Measurements from ENCODE around the gene NCAM1. TPM values are rescaled to one million over a fixed set of nuclear protein-coding genes. Genes with fewer than 3 reads are reported as not detected.

Gene NCAM1
- polyA plus RNA-seq, 2 of the 4 experiments (the other 2 are of a cell fraction): 0.01 to 0.12 TPM

GRCh38 chr11:113195728-113196127, 234.5 kb downstream of the NCAM1 start (continued):
- TF ChIP-seq, protein P1, sequence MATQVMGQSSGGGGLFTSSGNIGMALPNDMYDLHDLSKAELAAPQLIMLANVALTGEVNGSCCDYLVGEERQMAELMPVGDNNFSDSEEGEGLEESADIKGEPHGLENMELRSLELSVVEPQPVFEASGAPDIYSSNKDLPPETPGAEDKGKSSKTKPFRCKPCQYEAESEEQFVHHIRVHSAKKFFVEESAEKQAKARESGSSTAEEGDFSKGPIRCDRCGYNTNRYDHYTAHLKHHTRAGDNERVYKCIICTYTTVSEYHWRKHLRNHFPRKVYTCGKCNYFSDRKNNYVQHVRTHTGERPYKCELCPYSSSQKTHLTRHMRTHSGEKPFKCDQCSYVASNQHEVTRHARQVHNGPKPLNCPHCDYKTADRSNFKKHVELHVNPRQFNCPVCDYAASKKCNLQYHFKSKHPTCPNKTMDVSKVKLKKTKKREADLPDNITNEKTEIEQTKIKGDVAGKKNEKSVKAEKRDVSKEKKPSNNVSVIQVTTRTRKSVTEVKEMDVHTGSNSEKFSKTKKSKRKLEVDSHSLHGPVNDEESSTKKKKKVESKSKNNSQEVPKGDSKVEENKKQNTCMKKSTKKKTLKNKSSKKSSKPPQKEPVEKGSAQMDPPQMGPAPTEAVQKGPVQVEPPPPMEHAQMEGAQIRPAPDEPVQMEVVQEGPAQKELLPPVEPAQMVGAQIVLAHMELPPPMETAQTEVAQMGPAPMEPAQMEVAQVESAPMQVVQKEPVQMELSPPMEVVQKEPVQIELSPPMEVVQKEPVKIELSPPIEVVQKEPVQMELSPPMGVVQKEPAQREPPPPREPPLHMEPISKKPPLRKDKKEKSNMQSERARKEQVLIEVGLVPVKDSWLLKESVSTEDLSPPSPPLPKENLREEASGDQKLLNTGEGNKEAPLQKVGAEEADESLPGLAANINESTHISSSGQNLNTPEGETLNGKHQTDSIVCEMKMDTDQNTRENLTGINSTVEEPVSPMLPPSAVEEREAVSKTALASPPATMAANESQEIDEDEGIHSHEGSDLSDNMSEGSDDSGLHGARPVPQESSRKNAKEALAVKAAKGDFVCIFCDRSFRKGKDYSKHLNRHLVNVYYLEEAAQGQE (IDR thresholded peaks at IDR 0.05): no peak

- ATAC-seq (no peak), DNase-seq (ENCODE audit: low read depth in 1 of 2, low spot score in 1 of 2) (no peak), FAIRE-seq (no peak)
- no peaks in the 10 kb centered on the region for H3K9me3 ChIP-seq
- CTCF ChIA-PET: no interaction called here
- WGBS (ENCODE audit: missing lambda C conversion rate): 21% methylated on average over 3 of the region's 3 CpGs
- TF ChIP-seq HDAC2 (IDR thresholded peaks at IDR 0.05) (no peak), CHD4 (IDR thresholded peaks at IDR 0.05; ENCODE audit: borderline replicate concordance) (no peak), HOXA7 (CRISPR knock-in tag; IDR thresholded peaks at IDR 0.05) (no peak), CEBPB (IDR thresholded peaks at IDR 0.05) (no peak), ZFP36 (IDR thresholded peaks at IDR 0.05; ENCODE audit: borderline replicate concordance, partially characterized antibody) (no peak), NFE2L2 (conservative IDR thresholded peaks at IDR 0.05; ENCODE audit: low read length) (no peak), BHLHE40 (IDR thresholded peaks at IDR 0.05; ENCODE audit: low read depth, low read length) (no peak), RNF2 (IDR thresholded peaks at IDR 0.05; ENCODE audit: borderline replicate concordance, low read depth) (no peak), PHF8 (IDR thresholded peaks at IDR 0.05; ENCODE audit: borderline replicate concordance, low read depth) (no peak), NPAS2 (CRISPR knock-in tag; IDR thresholded peaks at IDR 0.05; ENCODE audit: borderline replicate concordance) (no peak), GATA3 (IDR thresholded peaks at IDR 0.05; ENCODE audit: borderline replicate concordance) (no peak)
- POLR2A ChIA-PET: no interaction called here
- H3K27ac ChIP-seq: no peak overlapping the region
- H3K4me1 ChIP-seq: peaks cover 22% of the 10 kb centered on the region; the same call in 2 of the 3 replicates
- H3K4me2 ChIP-seq: no peak overlapping the region
- H3K4me3 ChIP-seq: no peak overlapping the region
These were observed 236.2 kb downstream of the NCAM1 start for GRCh38 chr11:113197446-113197845.

- ChIA-PET CTCF (no interaction called here), POLR2A (no interaction called here)
- Histone ChIP-seq H3K4me1 (peaks cover 27% of the 10 kb centered on the region; the same call in 2 of the 3 replicates), H3K4me2 (peak overlapping the region; percentile 25; the same call in 2 of the 3 replicates), H3K9me3 (no peaks in the 10 kb centered on the region), H3K27ac (no peak overlapping the region; a peak in 1 of 6 replicates), H3K4me3 (no peak overlapping the region)
- ATAC-seq: peak; percentile 50 to 57; a peak in 3 of 6 replicates
- DNase-seq (ENCODE audit: low read depth in 1 of 2, low spot score in 1 of 2): peak in 1 of 2 experiments; percentile 70
- WGBS (ENCODE audit: missing lambda C conversion rate): 24% methylated on average over 8 of the region's 10 CpGs
- no peak for TF ChIP-seq ZNF302 (CRISPR knock-in tag; IDR thresholded peaks at IDR 0.05)
- TF ChIP-seq, protein P2, sequence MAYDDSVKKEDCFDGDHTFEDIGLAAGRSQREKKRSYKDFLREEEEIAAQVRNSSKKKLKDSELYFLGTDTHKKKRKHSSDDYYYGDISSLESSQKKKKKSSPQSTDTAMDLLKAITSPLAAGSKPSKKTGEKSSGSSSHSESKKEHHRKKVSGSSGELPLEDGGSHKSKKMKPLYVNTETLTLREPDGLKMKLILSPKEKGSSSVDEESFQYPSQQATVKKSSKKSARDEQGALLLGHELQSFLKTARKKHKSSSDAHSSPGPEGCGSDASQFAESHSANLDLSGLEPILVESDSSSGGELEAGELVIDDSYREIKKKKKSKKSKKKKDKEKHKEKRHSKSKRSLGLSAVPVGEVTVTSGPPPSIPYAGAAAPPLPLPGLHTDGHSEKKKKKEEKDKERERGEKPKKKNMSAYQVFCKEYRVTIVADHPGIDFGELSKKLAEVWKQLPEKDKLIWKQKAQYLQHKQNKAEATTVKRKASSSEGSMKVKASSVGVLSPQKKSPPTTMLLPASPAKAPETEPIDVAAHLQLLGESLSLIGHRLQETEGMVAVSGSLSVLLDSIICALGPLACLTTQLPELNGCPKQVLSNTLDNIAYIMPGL (CRISPR knock-in tag; IDR thresholded peaks at IDR 0.05; ENCODE audit: borderline replicate concordance): no peak
- no peak for TF ChIP-seq CBX8 (IDR thresholded peaks at IDR 0.05)
- no peak for TF ChIP-seq RAD21 (conservative IDR thresholded peaks at IDR 0.05 in 1 of 2, IDR thresholded peaks at IDR 0.05 in 1 of 2)
- no peak for TF ChIP-seq POLR2AphosphoS2 (conservative IDR thresholded peaks at IDR 0.05; ENCODE audit: low read length)
- no peak for TF ChIP-seq E2F6 (IDR thresholded peaks at IDR 0.05; ENCODE audit: borderline replicate concordance, low read depth)
- no peak for TF ChIP-seq NFE2L2 (conservative IDR thresholded peaks at IDR 0.05; ENCODE audit: low read length)
- no peak for TF ChIP-seq KDM5A (IDR thresholded peaks at IDR 0.05)
- no peak for TF ChIP-seq EP300 (IDR thresholded peaks at IDR 0.05)
- no peak for TF ChIP-seq HDAC2 (IDR thresholded peaks at IDR 0.05)
- TF ChIP-seq CHD4 (IDR thresholded peaks at IDR 0.05; ENCODE audit: borderline replicate concordance): no peak
- TF ChIP-seq, protein P3, sequence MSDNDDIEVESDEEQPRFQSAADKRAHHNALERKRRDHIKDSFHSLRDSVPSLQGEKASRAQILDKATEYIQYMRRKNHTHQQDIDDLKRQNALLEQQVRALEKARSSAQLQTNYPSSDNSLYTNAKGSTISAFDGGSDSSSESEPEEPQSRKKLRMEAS (IDR thresholded peaks at IDR 0.05): no peak
- TF ChIP-seq JUN (IDR thresholded peaks at IDR 0.05): no peak
- TF ChIP-seq CEBPB (IDR thresholded peaks at IDR 0.05): no peak
- TF ChIP-seq SREBF2 (IDR thresholded peaks at IDR 0.05): no peak
- TF ChIP-seq RFX5 (IDR thresholded peaks at IDR 0.05): no peak
- no peak for TF ChIP-seq FOSB (CRISPR knock-in tag; IDR thresholded peaks at IDR 0.05)
- TF ChIP-seq GATA3 (IDR thresholded peaks at IDR 0.05; ENCODE audit: borderline replicate concordance): no peak
- FAIRE-seq: no peak
These were observed 237.9 kb downstream of the NCAM1 start for GRCh38 chr11:113198972-113199661.

Data from A549 (cell line).